DND-41 (cell line): ENCODE data around the gene LTBP1.

Experiments
- ATAC-seq: fragments of 200-7000 bp; cut with Tn5 transposase; 3 replicates; pipeline ENCODE4 v1.9.1; 2021; ENCODE audit warnings: low read depth; ENCODE audit not compliant: insufficient read depth
- DNase-seq: peaks from one replicate; pipeline ENCODE4 v3.0.0-alpha.2; 2020
- H2AFZ ChIP-seq: 2 replicates; pipeline ENCODE4 v1.6.0; 2012; ENCODE audit warnings: low read depth, low read length
- H3K27ac ChIP-seq: 2 replicates; pipeline ENCODE4 v1.5.1; 2012; ENCODE audit warnings: low read length, inconsistent platforms
- H3K27me3 ChIP-seq: fragments of 200-600 bp; sonication (generic); 2 replicates; pipeline ENCODE4 v1.6.0; 2012; ENCODE audit warnings: low read length, mild to moderate bottlenecking, inconsistent platforms; ENCODE audit not compliant: insufficient read depth, poor library complexity
- H3K36me3 ChIP-seq: 2 replicates; pipeline ENCODE4 v1.5.1; 2012; ENCODE audit warnings: low read length, inconsistent platforms; ENCODE audit not compliant: insufficient read depth
- H3K4me1 ChIP-seq: 2 replicates; pipeline ENCODE4 v1.5.1; 2012; ENCODE audit warnings: mild to moderate bottlenecking, low read length; ENCODE audit not compliant: insufficient read depth
- H3K4me2 ChIP-seq: 2 replicates; pipeline ENCODE4 v1.6.0; 2012; ENCODE audit warnings: mild to moderate bottlenecking, moderate library complexity, low read length, inconsistent platforms; ENCODE audit not compliant: insufficient read depth
- H3K4me3 ChIP-seq, 2 experiments: fragments of 200-600 bp in 1 of 2; shearing (Covaris generic) in 1 of 2; 2 replicates each; pipeline ENCODE4 v1.5.1; 2012 to 2016; ENCODE audit warnings: inconsistent platforms in 2 of 2, low read length in 2 of 2, mild to moderate bottlenecking in 2 of 2, low read depth in 1 of 2, moderate library complexity in 1 of 2
- H3K79me2 ChIP-seq: 2 replicates; pipeline ENCODE4 v1.6.0; 2012; ENCODE audit warnings: low read length, inconsistent platforms; ENCODE audit not compliant: insufficient read depth
- H3K9ac ChIP-seq: 2 replicates; pipeline ENCODE4 v1.6.0; 2012; ENCODE audit warnings: low read depth, mild to moderate bottlenecking, inconsistent platforms, low read length, moderate library complexity
- H3K9me3 ChIP-seq: 2 replicates; pipeline ENCODE4 v1.5.1; 2012; ENCODE audit warnings: low read length, moderate library complexity, mild to moderate bottlenecking, inconsistent platforms; ENCODE audit not compliant: insufficient read depth, severe bottlenecking
- H4K20me1 ChIP-seq: 2 replicates; pipeline ENCODE4 v1.6.0; 2012; ENCODE audit warnings: low read length; ENCODE audit not compliant: insufficient read depth
- CTCF ChIP-seq: IDR thresholded peaks from 2 replicates; pipeline ENCODE4 v1.5.1; 2012; ENCODE audit warnings: borderline replicate concordance, low read length, moderate library complexity, mild to moderate bottlenecking; ENCODE audit not compliant: poor library complexity, severe bottlenecking; ENCODE audit errors: extremely low read depth
- EZH2 ChIP-seq: IDR thresholded peaks from 3 replicates; pipeline ENCODE4 v1.6.1; 2012; ENCODE audit warnings: borderline replicate concordance, low read depth, mild to moderate bottlenecking, moderate library complexity, low read length, inconsistent platforms; ENCODE audit not compliant: severe bottlenecking

LTBP1 gene

DNA sequence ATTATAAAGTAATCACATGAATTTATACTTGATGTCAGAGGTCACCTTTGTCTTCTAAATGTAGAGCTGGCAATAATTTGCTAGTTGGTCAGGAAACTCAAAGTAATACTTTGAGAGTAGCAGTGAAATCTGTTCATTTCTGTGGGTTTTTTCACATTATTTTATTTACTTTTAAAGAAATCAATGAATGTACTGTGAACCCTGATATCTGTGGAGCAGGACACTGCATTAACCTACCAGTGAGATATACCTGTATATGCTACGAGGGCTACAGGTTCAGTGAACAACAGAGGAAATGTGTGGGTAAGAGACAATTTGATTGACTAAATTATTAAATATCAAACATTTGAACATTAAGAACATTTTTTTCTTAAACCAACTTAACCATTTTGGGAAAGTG, 326.7 kb downstream of the LTBP1 start:
- no peak for ATAC-seq
- Histone ChIP-seq H3K27ac (no peak overlapping the region), H3K4me1 (peaks cover 18% of the 10 kb centered on the region), H3K9me3 (no peaks in the 10 kb centered on the region), H3K4me2 (no peak overlapping the region), H3K27me3 (no peaks in the 10 kb centered on the region), H3K79me2 (no peaks in the 10 kb centered on the region), H4K20me1 (no peaks in the 10 kb centered on the region), H3K36me3 (no peaks in the 10 kb centered on the region), H2AFZ (no peak overlapping the region), H3K9ac (no peak overlapping the region), H3K4me3 (no peak overlapping the region)
- DNase-seq = no peak
- TF ChIP-seq EZH2 = no peak
- no peak for TF ChIP-seq CTCF

DNA sequence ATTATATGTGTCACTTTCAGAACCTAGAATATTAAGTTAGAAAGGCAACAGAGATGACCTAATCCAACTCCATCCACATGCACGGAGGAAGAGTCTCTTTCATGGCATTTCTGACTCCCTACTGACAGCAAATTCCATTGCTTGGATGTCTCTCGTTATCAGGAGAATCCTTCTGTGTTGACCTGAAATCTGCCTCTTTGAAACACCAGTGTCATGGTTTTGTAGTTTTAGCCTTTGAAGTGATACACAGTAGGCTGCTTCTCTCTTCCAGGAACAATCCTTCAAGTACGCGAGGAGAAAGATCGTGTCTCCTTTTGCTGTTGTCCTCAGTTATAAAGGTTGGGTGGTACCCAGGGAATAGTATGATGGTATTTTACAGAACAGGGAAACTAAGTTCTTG, 327.8 kb downstream of the LTBP1 start:
- Histone ChIP-seq H3K9me3 (no peaks in the 10 kb centered on the region), H4K20me1 (no peaks in the 10 kb centered on the region), H3K36me3 (no peaks in the 10 kb centered on the region), H3K4me1 (peaks cover 18% of the 10 kb centered on the region), H3K79me2 (no peaks in the 10 kb centered on the region), H3K27me3 (no peaks in the 10 kb centered on the region), H3K9ac (no peak overlapping the region), H3K4me2 (no peak overlapping the region), H3K27ac (no peak overlapping the region), H3K4me3 (no peak overlapping the region), H2AFZ (no peak overlapping the region)
- ATAC-seq (no peak), DNase-seq (no peak)
- TF ChIP-seq CTCF (no peak), EZH2 (no peak)

GRCh38 chr2:33275689-33276444, 329.1 kb downstream of the LTBP1 start:
- Histone ChIP-seq H3K4me2 (no peak overlapping the region), H3K4me3 (no peak overlapping the region), H3K27me3 (no peaks in the 10 kb centered on the region), H2AFZ (no peak overlapping the region), H3K36me3 (no peaks in the 10 kb centered on the region), H3K4me1 (peaks cover 18% of the 10 kb centered on the region), H3K9me3 (no peaks in the 10 kb centered on the region), H4K20me1 (no peaks in the 10 kb centered on the region), H3K9ac (no peak overlapping the region), H3K27ac (no peak overlapping the region), H3K79me2 (no peaks in the 10 kb centered on the region)
- no peak for TF ChIP-seq CTCF
- TF ChIP-seq EZH2 = no peak
- DNase-seq (no peak), ATAC-seq (no peak)
